Measurements from ENCODE around the gene RHBDL1. TPM values are rescaled to one million over a fixed set of nuclear protein-coding genes. Genes with fewer than 3 reads are reported as not detected.

RHBDL1 gene
- total and polyA plus RNA-seq, 10 of the 15 experiments (the other 5 are each of a cell fraction or from before 2014, with no cell fraction given) = 0.04 to 1.3 (median 0.65) TPM; not detected in 5

DNA sequence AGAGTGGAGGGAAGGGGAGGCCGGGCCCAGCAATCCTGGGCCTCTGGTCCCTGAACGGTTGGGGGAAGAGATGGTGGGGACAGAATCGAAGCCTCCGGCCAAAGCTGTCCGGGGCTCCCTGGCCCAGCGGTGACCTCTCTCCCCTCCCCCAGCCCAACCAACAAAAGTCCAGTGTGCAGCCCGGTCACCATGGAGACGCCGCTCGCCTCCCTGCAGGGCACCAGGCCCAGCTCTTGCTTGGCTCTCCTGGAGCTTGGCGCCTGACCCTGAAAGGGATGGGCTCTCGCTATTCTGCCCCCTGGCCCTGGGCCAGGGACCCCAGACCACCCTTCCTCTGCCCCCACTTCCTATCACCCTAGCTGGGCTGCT, 40.7 kb downstream of the RHBDL1 start:
- Histone ChIP-seq H3K4me1 (ENCODE audit: control insufficient read depth, insufficient read depth, low read length) (peaks cover 10% of the 10 kb centered on the region), H3K36me3 (ENCODE audit: control insufficient read depth in 2 of 2, insufficient read depth in 2 of 2, low read length in 1 of 2) (no peaks in the 10 kb centered on the region), H3K4me3 (no peak overlapping the region), H3K27me3 (replicated peaks in 1 of 2; ENCODE audit: control insufficient read depth in 2 of 2, insufficient read depth in 2 of 2, low read length in 1 of 2) (no peaks in the 10 kb centered on the region), H3K79me2 (ENCODE audit: control insufficient read depth, insufficient read depth, low read length) (no peaks in the 10 kb centered on the region), H3K27ac (ENCODE audit: control insufficient read depth, insufficient read depth) (no peak overlapping the region), H4K20me1 (ENCODE audit: control insufficient read depth, insufficient read depth) (0 out of 2 replicates have a peak, but pooled peaks cover 2% of the 10 kb centered on the region), H3K9me3 (replicated peaks; ENCODE audit: control insufficient read depth, insufficient read depth, low read length) (no peaks in the 10 kb centered on the region), H3K4me2 (ENCODE audit: control insufficient read depth, insufficient read depth) (no peak overlapping the region), H2AFZ (ENCODE audit: control insufficient read depth, low read depth, low read length) (no peak overlapping the region), H3K9ac (ENCODE audit: control insufficient read depth, insufficient read depth, low read length) (no peak overlapping the region)
- no peak for FAIRE-seq
- RAD21 ChIA-PET (ENCODE audit: unreplicated experiment) = no interaction called here
- SMC1A ChIA-PET (ENCODE audit: uncharacterized antibody, unreplicated experiment) = interaction anchor here (0.7 kb wide), 1 partner anchor 16 kb away, joined by 3 read pairs; no protein-coding TSS in a partner anchor
- intact Hi-C loops (cut with micrococcal nuclease; ENCODE audit: unreplicated experiment) = no loop called here
- 34% methylated on average over 11 of the region's 12 CpGs for WGBS (ENCODE audit: insufficient coverage, insufficient replicate concordance, low lambda C conversion rate, missing lambda C conversion rate)
- no peak for ATAC-seq
- DNase-seq (ENCODE audit: low read depth, low spot score) = no peak
- BruUV-seq (replicated peaks) = no TSS peak
- TF ChIP-seq, protein P1, sequence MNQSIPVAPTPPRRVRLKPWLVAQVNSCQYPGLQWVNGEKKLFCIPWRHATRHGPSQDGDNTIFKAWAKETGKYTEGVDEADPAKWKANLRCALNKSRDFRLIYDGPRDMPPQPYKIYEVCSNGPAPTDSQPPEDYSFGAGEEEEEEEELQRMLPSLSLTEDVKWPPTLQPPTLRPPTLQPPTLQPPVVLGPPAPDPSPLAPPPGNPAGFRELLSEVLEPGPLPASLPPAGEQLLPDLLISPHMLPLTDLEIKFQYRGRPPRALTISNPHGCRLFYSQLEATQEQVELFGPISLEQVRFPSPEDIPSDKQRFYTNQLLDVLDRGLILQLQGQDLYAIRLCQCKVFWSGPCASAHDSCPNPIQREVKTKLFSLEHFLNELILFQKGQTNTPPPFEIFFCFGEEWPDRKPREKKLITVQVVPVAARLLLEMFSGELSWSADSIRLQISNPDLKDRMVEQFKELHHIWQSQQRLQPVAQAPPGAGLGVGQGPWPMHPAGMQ (IDR thresholded peaks at IDR 0.05; ENCODE audit: borderline replicate concordance) = no peak
- peak; percentile 4 for TF ChIP-seq SUZ12 (IDR thresholded peaks at IDR 0.05; ENCODE audit: unreplicated experiment)
- CTCF ChIA-PET = interaction anchor here (1.9 to 2.2 kb wide), 3 partner anchors 21 to 69 kb away, joined by 5 to 9 read pairs (median 6); partner anchors contain the start of gene CIAO3
- POLR2A ChIA-PET = interaction anchor here (1.6 to 2.4 kb wide), 2 partner anchors 21 to 72 kb away, joined by 4 to 7 read pairs; partner anchors contain the start of genes CHTF18 and RPUSD1
- in situ Hi-C loops (cut with MboI) = no loop called here

DNA sequence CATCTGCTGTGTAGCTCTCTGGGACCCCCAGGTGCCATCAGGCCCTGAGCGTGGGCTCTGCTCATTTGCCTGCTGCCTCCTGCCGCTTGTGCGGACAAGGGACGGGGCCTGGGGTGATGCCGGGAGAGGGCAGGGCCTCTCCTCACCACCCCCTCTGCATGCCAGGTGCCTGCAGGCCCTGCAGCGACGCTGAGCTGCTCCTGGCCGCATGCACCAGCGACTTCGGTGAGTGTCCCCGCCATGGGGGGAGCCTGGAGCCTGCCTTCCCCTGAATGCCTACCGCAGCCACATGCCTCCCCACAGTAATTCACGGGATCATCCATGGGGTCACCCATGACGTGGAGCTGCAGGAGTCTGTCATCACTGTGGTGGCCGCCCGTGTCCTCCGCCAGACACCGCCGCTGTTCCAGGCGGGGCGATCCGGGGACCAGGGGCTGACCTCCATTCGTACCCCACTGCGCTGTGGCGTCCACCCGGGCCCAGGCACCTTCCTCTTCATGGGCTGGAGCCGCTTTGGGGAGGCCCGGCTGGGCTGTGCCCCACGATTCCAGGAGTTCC, 41.4 kb downstream of the RHBDL1 start:
- in situ Hi-C loops (cut with MboI) = no loop called here
- H3K4me1 ChIP-seq (ENCODE audit: control insufficient read depth, insufficient read depth, low read length) = peaks cover 10% of the 10 kb centered on the region
- FAIRE-seq (no peak), ATAC-seq (no peak), DNase-seq (ENCODE audit: low read depth, low spot score) (no peak)
- no peak overlapping the region for H3K4me2 ChIP-seq (ENCODE audit: control insufficient read depth, insufficient read depth)
- 80% methylated on average over 28 of the region's 29 CpGs for WGBS (ENCODE audit: insufficient coverage, insufficient replicate concordance, low lambda C conversion rate, missing lambda C conversion rate)
- ChIA-PET SMC1A (ENCODE audit: uncharacterized antibody, unreplicated experiment) (no interaction called here), POLR2A (interaction anchor here (2.4 kb wide), 1 partner anchor 22 kb away, joined by 7 read pairs; no protein-coding TSS in a partner anchor), CTCF (no interaction called here), RAD21 (ENCODE audit: unreplicated experiment) (no interaction called here)
- no peaks in the 10 kb centered on the region; the same call in 1 of the 2 replicates for H3K79me2 ChIP-seq (ENCODE audit: control insufficient read depth, insufficient read depth, low read length)
- H3K9me3 ChIP-seq (replicated peaks; ENCODE audit: control insufficient read depth, insufficient read depth, low read length) = no peaks in the 10 kb centered on the region
- BruUV-seq (replicated peaks) = no TSS peak
- intact Hi-C loops (cut with micrococcal nuclease; ENCODE audit: unreplicated experiment) = no loop called here
- no peak overlapping the region for H3K4me3 ChIP-seq
- H2AFZ ChIP-seq (ENCODE audit: control insufficient read depth, low read depth, low read length) = no peak overlapping the region
- 0 out of 2 replicates have a peak, but pooled peaks cover 2% of the 10 kb centered on the region for H4K20me1 ChIP-seq (ENCODE audit: control insufficient read depth, insufficient read depth)
- no peaks in the 10 kb centered on the region for H3K27me3 ChIP-seq (replicated peaks in 1 of 2; ENCODE audit: control insufficient read depth in 2 of 2, insufficient read depth in 2 of 2, low read length in 1 of 2)
- H3K36me3 ChIP-seq (ENCODE audit: control insufficient read depth in 2 of 2, insufficient read depth in 2 of 2, low read length in 1 of 2) = no peaks in the 10 kb centered on the region
- no peak overlapping the region for H3K27ac ChIP-seq (ENCODE audit: control insufficient read depth, insufficient read depth)
- no peak overlapping the region for H3K9ac ChIP-seq (ENCODE audit: control insufficient read depth, insufficient read depth, low read length)
- TF ChIP-seq NFYA (IDR thresholded peaks at IDR 0.05; ENCODE audit: borderline replicate concordance, low read depth, low read length) (no peak), MXI1 (IDR thresholded peaks at IDR 0.05; ENCODE audit: low read depth, low read length) (no peak), FOXK2 (IDR thresholded peaks at IDR 0.05) (no peak), PML (IDR thresholded peaks at IDR 0.05; ENCODE audit: low read length) (no peak)
- TF ChIP-seq, protein P2, sequence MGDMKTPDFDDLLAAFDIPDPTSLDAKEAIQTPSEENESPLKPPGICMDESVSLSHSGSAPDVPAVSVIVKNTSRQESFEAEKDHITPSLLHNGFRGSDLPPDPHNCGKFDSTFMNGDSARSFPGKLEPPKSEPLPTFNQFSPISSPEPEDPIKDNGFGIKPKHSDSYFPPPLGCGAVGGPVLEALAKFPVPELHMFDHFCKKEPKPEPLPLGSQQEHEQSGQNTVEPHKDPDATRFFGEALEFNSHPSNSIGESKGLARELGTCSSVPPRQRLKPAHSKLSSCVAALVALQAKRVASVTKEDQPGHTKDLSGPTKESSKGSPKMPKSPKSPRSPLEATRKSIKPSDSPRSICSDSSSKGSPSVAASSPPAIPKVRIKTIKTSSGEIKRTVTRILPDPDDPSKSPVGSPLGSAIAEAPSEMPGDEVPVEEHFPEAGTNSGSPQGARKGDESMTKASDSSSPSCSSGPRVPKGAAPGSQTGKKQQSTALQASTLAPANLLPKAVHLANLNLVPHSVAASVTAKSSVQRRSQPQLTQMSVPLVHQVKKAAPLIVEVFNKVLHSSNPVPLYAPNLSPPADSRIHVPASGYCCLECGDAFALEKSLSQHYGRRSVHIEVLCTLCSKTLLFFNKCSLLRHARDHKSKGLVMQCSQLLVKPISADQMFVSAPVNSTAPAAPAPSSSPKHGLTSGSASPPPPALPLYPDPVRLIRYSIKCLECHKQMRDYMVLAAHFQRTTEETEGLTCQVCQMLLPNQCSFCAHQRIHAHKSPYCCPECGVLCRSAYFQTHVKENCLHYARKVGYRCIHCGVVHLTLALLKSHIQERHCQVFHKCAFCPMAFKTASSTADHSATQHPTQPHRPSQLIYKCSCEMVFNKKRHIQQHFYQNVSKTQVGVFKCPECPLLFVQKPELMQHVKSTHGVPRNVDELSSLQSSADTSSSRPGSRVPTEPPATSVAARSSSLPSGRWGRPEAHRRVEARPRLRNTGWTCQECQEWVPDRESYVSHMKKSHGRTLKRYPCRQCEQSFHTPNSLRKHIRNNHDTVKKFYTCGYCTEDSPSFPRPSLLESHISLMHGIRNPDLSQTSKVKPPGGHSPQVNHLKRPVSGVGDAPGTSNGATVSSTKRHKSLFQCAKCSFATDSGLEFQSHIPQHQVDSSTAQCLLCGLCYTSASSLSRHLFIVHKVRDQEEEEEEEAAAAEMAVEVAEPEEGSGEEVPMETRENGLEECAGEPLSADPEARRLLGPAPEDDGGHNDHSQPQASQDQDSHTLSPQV (IDR thresholded peaks at IDR 0.05) = no peak
- TF ChIP-seq, protein P3, sequence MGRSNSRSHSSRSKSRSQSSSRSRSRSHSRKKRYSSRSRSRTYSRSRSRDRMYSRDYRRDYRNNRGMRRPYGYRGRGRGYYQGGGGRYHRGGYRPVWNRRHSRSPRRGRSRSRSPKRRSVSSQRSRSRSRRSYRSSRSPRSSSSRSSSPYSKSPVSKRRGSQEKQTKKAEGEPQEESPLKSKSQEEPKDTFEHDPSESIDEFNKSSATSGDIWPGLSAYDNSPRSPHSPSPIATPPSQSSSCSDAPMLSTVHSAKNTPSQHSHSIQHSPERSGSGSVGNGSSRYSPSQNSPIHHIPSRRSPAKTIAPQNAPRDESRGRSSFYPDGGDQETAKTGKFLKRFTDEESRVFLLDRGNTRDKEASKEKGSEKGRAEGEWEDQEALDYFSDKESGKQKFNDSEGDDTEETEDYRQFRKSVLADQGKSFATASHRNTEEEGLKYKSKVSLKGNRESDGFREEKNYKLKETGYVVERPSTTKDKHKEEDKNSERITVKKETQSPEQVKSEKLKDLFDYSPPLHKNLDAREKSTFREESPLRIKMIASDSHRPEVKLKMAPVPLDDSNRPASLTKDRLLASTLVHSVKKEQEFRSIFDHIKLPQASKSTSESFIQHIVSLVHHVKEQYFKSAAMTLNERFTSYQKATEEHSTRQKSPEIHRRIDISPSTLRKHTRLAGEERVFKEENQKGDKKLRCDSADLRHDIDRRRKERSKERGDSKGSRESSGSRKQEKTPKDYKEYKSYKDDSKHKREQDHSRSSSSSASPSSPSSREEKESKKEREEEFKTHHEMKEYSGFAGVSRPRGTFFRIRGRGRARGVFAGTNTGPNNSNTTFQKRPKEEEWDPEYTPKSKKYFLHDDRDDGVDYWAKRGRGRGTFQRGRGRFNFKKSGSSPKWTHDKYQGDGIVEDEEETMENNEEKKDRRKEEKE (IDR thresholded peaks at IDR 0.05) = no peak
